K562 (cell line): ENCODE data around the gene C3orf85.

Source experiments
- POLR2A ChIP-seq: fragments of 450-650 bp; conservative IDR thresholded peaks from 2 replicates; pipeline ENCODE4 v1.6.1; 2016
- TF ChIP-seq, protein P1 (sequence below), 3 experiments: IDR thresholded peaks in 2 of 3; conservative IDR thresholded peaks in 1 of 3; 2 replicates each; pipeline ENCODE4 v1.5.1; 2011 to 2012; ENCODE audit warnings: low read length in 3 of 3, mild to moderate bottlenecking in 3 of 3, control low read depth in 2 of 3, improper control_type of control experiment in 1 of 3, inconsistent platforms in 1 of 3, low read depth in 1 of 3, mixed read lengths in 1 of 3, moderate library complexity in 1 of 3; ENCODE audit not compliant: insufficient read depth in 2 of 3

GRCh38 chr3:109127553-109127952 is 9.0 kb upstream of the C3orf85 start:
- TF ChIP-seq POLR2A: no peak
- TF ChIP-seq, protein P1, sequence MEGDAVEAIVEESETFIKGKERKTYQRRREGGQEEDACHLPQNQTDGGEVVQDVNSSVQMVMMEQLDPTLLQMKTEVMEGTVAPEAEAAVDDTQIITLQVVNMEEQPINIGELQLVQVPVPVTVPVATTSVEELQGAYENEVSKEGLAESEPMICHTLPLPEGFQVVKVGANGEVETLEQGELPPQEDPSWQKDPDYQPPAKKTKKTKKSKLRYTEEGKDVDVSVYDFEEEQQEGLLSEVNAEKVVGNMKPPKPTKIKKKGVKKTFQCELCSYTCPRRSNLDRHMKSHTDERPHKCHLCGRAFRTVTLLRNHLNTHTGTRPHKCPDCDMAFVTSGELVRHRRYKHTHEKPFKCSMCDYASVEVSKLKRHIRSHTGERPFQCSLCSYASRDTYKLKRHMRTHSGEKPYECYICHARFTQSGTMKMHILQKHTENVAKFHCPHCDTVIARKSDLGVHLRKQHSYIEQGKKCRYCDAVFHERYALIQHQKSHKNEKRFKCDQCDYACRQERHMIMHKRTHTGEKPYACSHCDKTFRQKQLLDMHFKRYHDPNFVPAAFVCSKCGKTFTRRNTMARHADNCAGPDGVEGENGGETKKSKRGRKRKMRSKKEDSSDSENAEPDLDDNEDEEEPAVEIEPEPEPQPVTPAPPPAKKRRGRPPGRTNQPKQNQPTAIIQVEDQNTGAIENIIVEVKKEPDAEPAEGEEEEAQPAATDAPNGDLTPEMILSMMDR (IDR thresholded peaks at IDR 0.05 in 2 of 3, conservative IDR thresholded peaks at IDR 0.05 in 1 of 3; ENCODE audit: insufficient read depth in 2 of 3, low read depth in 1 of 3, low read length in 3 of 3): no peak
